ENCODE data around the gene IFITM10.

DNA sequence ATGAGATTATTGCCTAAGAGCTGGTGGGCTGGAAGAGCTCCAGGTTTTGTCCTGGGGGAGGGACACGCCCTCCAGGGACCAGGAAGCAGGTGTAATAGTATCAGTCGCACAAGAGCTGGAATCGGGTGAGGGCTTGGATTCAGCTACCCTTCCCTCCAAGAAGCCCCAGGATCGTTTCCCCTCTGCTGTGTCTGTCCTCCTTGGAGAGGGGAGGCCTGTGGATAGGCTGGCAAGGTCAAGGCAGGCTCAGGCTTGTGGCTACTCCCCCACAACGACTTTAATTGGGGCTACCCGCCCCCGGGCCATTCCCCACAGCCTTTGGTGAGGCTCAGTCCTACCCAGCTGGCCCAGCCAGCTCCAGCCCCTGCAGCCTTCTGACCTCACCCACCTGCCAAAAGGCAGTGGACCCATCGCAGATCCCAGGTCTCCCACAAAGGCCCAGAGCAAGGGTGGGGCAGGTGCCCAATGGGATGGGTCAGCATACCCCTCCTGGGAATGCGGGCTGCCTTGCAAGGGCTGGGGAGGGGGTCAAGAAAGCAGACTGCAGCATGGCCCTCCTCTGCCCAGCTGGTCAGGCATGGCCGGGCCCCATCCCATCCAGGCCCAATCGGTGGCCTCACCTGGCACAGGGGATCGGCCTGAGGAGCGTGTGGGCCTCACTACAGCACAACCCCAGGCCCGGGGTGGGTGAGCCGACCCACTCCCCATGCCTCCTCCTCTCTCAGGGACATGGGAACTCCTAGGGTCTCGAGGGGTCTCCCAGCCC, 12.3 kb upstream of the IFITM10 start:
- TF ChIP-seq EZH2 (IDR thresholded peaks at IDR 0.05; ENCODE audit: borderline replicate concordance, control insufficient read depth, low read depth, low read length) (no peak), ZNF274 (IDR thresholded peaks at IDR 0.05; ENCODE audit: insufficient read depth, insufficient read length) (no peak)

Data from GM12878 (cell line).